HCT116 (cell line): ENCODE data around the gene RARB. TPM values are rescaled to one million over a fixed set of nuclear protein-coding genes. Genes with fewer than 3 reads are reported as not detected.

Source experiments
- ATAC-seq: fragments of 200-7000 bp; cut with Tn5 transposase; 2 replicates; pipeline ENCODE4 v1.9.1; 2020; ENCODE audit warnings: mild to moderate bottlenecking, moderate library complexity
- BruUV-seq: library from RNA; stranded (reverse); fragments of 400-500 nt; replicated peaks from 2 replicates; lab custom pipeline; 2021; lab: Mats Ljungman, UMichigan
- CTCF ChIA-PET: fragments of 300-600 bp; sonication (Branson Sonifier 250); formaldehyde crosslinking; loops from one replicate; lab custom pipeline; 2021; ENCODE audit warnings: antibody characterized with exemption; lab: Charles Lee
- POLR2A ChIA-PET: fragments of 300-600, 350-600 bp; sonication (Branson Sonifier 250); formaldehyde crosslinking; loops from one replicate; lab custom pipeline; 2021; ENCODE audit warnings: antibody characterized with exemption; lab: Charles Lee
- RAD21 ChIA-PET, 2 experiments: fragments of 300-600 bp; sonication (Branson Sonifier 250); formaldehyde crosslinking; loops; one replicate each; lab custom pipeline; 2023; ENCODE audit warnings: low total read pairs in 2 of 2; ENCODE audit not compliant: uncharacterized antibody in 2 of 2, unreplicated experiment in 2 of 2, low non-redundant PET in 1 of 2; lab: Charles Lee
- DNase-seq: peaks from one replicate; pipeline ENCODE4 v3.0.0-alpha.2; 2010; ENCODE audit warnings: low read depth, low spot score
- H2AFZ ChIP-seq: fragments of 200-600 bp; shearing (Covaris generic), sonication (generic); 2 replicates; pipeline ENCODE4 v1.6.1; 2017; ENCODE audit warnings: low read depth, mixed run types, mixed read lengths, antibody characterized with exemption, low read length; ENCODE audit not compliant: poor library complexity, severe bottlenecking
- H3K27ac ChIP-seq: 2 replicates; pipeline ENCODE4 v1.5.1; 2012; ENCODE audit warnings: low read depth, low read length
- H3K27me3 ChIP-seq: fragments of 200-600 bp; sonication (generic); 2 replicates; pipeline ENCODE4 v1.6.1; 2016; ENCODE audit warnings: mixed run types, low read length, mixed read lengths; ENCODE audit not compliant: insufficient read depth
- H3K36me3 ChIP-seq, 2 experiments: fragments of 200-500 bp in 1 of 2; fragments of 200-600 bp in 1 of 2; sonication (Bioruptor generic) in 1 of 2; sonication (generic) in 1 of 2; 2 replicates each; pipeline versions ENCODE4 v1.5.1 to v1.6.1; 2014 to 2016; ENCODE audit warnings: low read length in 2 of 2, inconsistent platforms in 1 of 2, mixed read lengths in 1 of 2, mixed run types in 1 of 2; ENCODE audit not compliant: insufficient read depth in 2 of 2, control insufficient read depth in 1 of 2
- H3K4me1 ChIP-seq, 2 experiments: fragments of 200-600 bp in 1 of 2; sonication (generic) in 1 of 2; 2 replicates each; pipeline versions ENCODE4 v1.5.1 to v1.6.1; 2012 to 2017; ENCODE audit warnings: low read length in 2 of 2, inconsistent platforms in 1 of 2, mild to moderate bottlenecking in 1 of 2, mixed read lengths in 1 of 2, mixed run types in 1 of 2, moderate library complexity in 1 of 2; ENCODE audit not compliant: insufficient read depth in 2 of 2, control insufficient read depth in 1 of 2
- H3K4me2 ChIP-seq: fragments of 200-600 bp; sonication (generic); 2 replicates; pipeline ENCODE4 v1.6.1; 2017; ENCODE audit warnings: mixed run types, low read length, mixed read lengths
- H3K4me3 ChIP-seq, 2 experiments: fragments of 200-600 bp in 1 of 2; sonication (generic) in 1 of 2; replicated peaks in 1 of 2; 2 replicates each; pipeline ENCODE4 v1.5.1; 2011 to 2016; ENCODE audit warnings: low read length in 2 of 2, control low read depth in 1 of 2, low read depth in 1 of 2, mild to moderate bottlenecking in 1 of 2, mixed read lengths in 1 of 2, mixed run types in 1 of 2
- H3K79me2 ChIP-seq: fragments of 200-600 bp; sonication (generic); 2 replicates; pipeline ENCODE4 v1.6.1; 2017; ENCODE audit warnings: mild to moderate bottlenecking, mixed run types, low read length, moderate library complexity, mixed read lengths; ENCODE audit not compliant: insufficient read depth
- H3K9ac ChIP-seq: fragments of 200-600 bp; sonication (generic); 2 replicates; pipeline ENCODE4 v1.6.1; 2016; ENCODE audit warnings: low read length, mixed read lengths
- H3K9me2 ChIP-seq: fragments of 200-600 bp; sonication (generic), shearing (Covaris generic); 2 replicates; pipeline ENCODE4 v1.6.1; 2017; ENCODE audit warnings: mixed run types, mild to moderate bottlenecking, moderate library complexity; ENCODE audit not compliant: insufficient read depth
- H3K9me3 ChIP-seq, 2 experiments: fragments of 200-500 bp in 1 of 2; fragments of 200-600 bp in 1 of 2; sonication (Bioruptor generic) in 1 of 2; sonication (generic) in 1 of 2; 2 replicates each; pipeline ENCODE4 v1.6.1; 2014 to 2017; ENCODE audit warnings: low read length in 2 of 2, mixed read lengths in 2 of 2, inconsistent platforms in 1 of 2, low read depth in 1 of 2, mild to moderate bottlenecking in 1 of 2, mixed run types in 1 of 2, moderate library complexity in 1 of 2; ENCODE audit not compliant: control insufficient read depth in 1 of 2, insufficient read depth in 1 of 2
- H4K20me1 ChIP-seq: fragments of 200-600 bp; sonication (generic), shearing (Covaris generic); 2 replicates; pipeline ENCODE4 v1.6.1; 2017; ENCODE audit warnings: mixed run types, mild to moderate bottlenecking, moderate library complexity; ENCODE audit not compliant: insufficient read depth
- CBX3 ChIP-seq: IDR thresholded peaks from 2 replicates; pipeline ENCODE4 v1.6.1; 2012; ENCODE audit warnings: low read depth
- CEBPB ChIP-seq: IDR thresholded peaks from 2 replicates; pipeline ENCODE4 v1.6.1; 2012; ENCODE audit warnings: low read depth
- EGR1 ChIP-seq: IDR thresholded peaks from 2 replicates; pipeline ENCODE4 v1.6.1; 2012; ENCODE audit warnings: low read depth
- ELF1 ChIP-seq: IDR thresholded peaks from 2 replicates; pipeline ENCODE4 v1.6.1; 2012; ENCODE audit warnings: low read depth, borderline replicate concordance
- EZH2 ChIP-seq: fragments of 200-600 bp; sonication (generic); IDR thresholded peaks from 2 replicates; pipeline ENCODE4 v1.6.1; 2017; ENCODE audit warnings: antibody characterized with exemption, mixed run types
- FOSL1 ChIP-seq: IDR thresholded peaks from 2 replicates; pipeline ENCODE4 v1.6.1; 2012; ENCODE audit warnings: low read depth
- JUND ChIP-seq: IDR thresholded peaks from 2 replicates; pipeline ENCODE4 v1.6.1; 2012
- POLR2A ChIP-seq: IDR thresholded peaks from 2 replicates; pipeline ENCODE4 v1.7.0; 2011; ENCODE audit warnings: borderline replicate concordance; ENCODE audit not compliant: insufficient read depth, insufficient read length; ENCODE audit errors: extremely low read depth
- POLR2AphosphoS5 ChIP-seq: IDR thresholded peaks from 2 replicates; pipeline ENCODE4 v1.6.1; 2011; ENCODE audit warnings: mild to moderate bottlenecking, low read depth, low read length, moderate library complexity
- RAD21 ChIP-seq: IDR thresholded peaks from 2 replicates; pipeline ENCODE4 v1.6.1; 2012; ENCODE audit warnings: low read depth, mild to moderate bottlenecking
- SIN3A ChIP-seq: IDR thresholded peaks from 2 replicates; pipeline ENCODE4 v1.6.1; 2012; ENCODE audit warnings: low read depth
- SRF ChIP-seq: IDR thresholded peaks from 2 replicates; pipeline ENCODE4 v1.6.1; 2012; ENCODE audit warnings: low read depth
- TCF7L2 ChIP-seq: IDR thresholded peaks from 2 replicates; pipeline ENCODE4 v1.7.0; 2011; ENCODE audit warnings: borderline replicate concordance, inconsistent platforms; ENCODE audit not compliant: insufficient read depth, insufficient read length; ENCODE audit errors: extremely low read depth
- YY1 ChIP-seq: IDR thresholded peaks from 2 replicates; pipeline ENCODE4 v1.6.1; 2011; ENCODE audit warnings: low read length, low read depth, moderate library complexity, mild to moderate bottlenecking; ENCODE audit not compliant: insufficient replicate concordance; ENCODE audit errors: extremely low read depth
- ZNF274 ChIP-seq: fragments of 200-500 bp; sonication (Bioruptor generic); IDR thresholded peaks from 2 replicates; pipeline ENCODE4 v1.6.1; 2014; ENCODE audit warnings: mild to moderate bottlenecking, low read depth, low read length, inconsistent platforms
- intact Hi-C: fragments of 100-400 bp; cut with micrococcal nuclease; formaldehyde crosslinking; loops from 2 replicates; pipeline ENCODE4 v1.10.0; 2022
- total RNA-seq: library from RNA; stranded (reverse); gene quantifications from one replicate; pipeline ENCODE4 v1.2.1, GENCODE V29; 2021; ENCODE audit not compliant: unreplicated experiment
- TF ChIP-seq, protein P1 (sequence below): IDR thresholded peaks from 2 replicates; pipeline ENCODE4 v1.6.1; 2012
- TF ChIP-seq, protein P2 (sequence below): IDR thresholded peaks from 2 replicates; pipeline ENCODE4 v1.6.1; 2011; ENCODE audit warnings: mild to moderate bottlenecking, low read length, moderate library complexity; ENCODE audit not compliant: insufficient replicate concordance; ENCODE audit errors: extremely low read depth
- TF ChIP-seq, protein P3 (sequence below): IDR thresholded peaks from 2 replicates; pipeline ENCODE4 v1.6.1; 2012
- TF ChIP-seq, protein P4 (sequence below), 3 experiments: fragments of 200-600 bp in 1 of 3; sonication (generic) in 1 of 3; IDR thresholded peaks in 2 of 3; conservative IDR thresholded peaks in 1 of 3; 2 replicates each; pipeline ENCODE4 v1.5.1; 2012 to 2017; ENCODE audit warnings: low read depth in 2 of 3, low read length in 2 of 3, antibody characterized with exemption in 1 of 3, borderline replicate concordance in 1 of 3, control low read depth in 1 of 3, mild to moderate bottlenecking in 1 of 3, mixed read lengths in 1 of 3, mixed run types in 1 of 3, moderate library complexity in 1 of 3; ENCODE audit not compliant: insufficient read depth in 1 of 3
- TF ChIP-seq, protein P5 (sequence below): IDR thresholded peaks from 2 replicates; pipeline ENCODE4 v1.6.1; 2012; ENCODE audit warnings: low read depth

RARB gene
- total RNA-seq, 1 experiment from 2014 or later, result not detected

DNA sequence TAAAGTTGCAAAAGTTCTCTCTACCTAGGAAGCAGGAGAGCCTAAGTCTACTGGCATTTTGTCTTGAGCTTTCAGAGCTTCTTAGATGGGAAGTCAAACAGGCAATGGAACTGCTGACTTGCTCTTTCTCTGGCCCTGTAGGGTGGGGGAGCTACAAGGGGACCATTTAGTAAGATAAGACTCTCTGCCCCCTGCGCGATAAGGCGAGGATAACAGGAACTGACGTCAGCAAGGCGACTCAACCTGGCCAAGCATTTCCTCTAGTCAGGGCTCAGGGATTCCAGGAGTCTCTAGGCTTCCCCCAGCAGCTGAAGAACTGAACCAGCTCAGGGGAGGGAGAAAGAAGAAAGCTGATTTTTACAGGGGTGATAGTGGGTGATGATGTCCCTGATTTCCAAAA is 5.8 kb downstream of the RARB start:
- Histone ChIP-seq H2AFZ (no peak overlapping the region), H4K20me1 (no peaks in the 10 kb centered on the region), H3K4me1 (no peaks in the 10 kb centered on the region), H3K4me2 (no peak overlapping the region), H3K4me3 (no peak overlapping the region)
- no TSS peak for BruUV-seq
- ATAC-seq, result no peak
- TF ChIP-seq ZNF274, result no peak
- no peak for TF ChIP-seq SRF
- no peak for TF ChIP-seq SIN3A
- TF ChIP-seq ELF1, result no peak
- TF ChIP-seq POLR2AphosphoS5, result no peak
- TF ChIP-seq, protein P1, sequence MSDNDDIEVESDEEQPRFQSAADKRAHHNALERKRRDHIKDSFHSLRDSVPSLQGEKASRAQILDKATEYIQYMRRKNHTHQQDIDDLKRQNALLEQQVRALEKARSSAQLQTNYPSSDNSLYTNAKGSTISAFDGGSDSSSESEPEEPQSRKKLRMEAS, result no peak
- no peak for TF ChIP-seq CBX3
- no peak for TF ChIP-seq YY1
- TF ChIP-seq, protein P2, sequence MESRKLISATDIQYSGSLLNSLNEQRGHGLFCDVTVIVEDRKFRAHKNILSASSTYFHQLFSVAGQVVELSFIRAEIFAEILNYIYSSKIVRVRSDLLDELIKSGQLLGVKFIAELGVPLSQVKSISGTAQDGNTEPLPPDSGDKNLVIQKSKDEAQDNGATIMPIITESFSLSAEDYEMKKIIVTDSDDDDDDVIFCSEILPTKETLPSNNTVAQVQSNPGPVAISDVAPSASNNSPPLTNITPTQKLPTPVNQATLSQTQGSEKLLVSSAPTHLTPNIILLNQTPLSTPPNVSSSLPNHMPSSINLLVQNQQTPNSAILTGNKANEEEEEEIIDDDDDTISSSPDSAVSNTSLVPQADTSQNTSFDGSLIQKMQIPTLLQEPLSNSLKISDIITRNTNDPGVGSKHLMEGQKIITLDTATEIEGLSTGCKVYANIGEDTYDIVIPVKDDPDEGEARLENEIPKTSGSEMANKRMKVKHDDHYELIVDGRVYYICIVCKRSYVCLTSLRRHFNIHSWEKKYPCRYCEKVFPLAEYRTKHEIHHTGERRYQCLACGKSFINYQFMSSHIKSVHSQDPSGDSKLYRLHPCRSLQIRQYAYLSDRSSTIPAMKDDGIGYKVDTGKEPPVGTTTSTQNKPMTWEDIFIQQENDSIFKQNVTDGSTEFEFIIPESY, result no peak
- TF ChIP-seq, protein P3, sequence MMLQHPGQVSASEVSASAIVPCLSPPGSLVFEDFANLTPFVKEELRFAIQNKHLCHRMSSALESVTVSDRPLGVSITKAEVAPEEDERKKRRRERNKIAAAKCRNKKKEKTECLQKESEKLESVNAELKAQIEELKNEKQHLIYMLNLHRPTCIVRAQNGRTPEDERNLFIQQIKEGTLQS, result no peak
- TF ChIP-seq EGR1, result no peak
- no peak for TF ChIP-seq CEBPB
- TF ChIP-seq RAD21, result no peak
- TF ChIP-seq, protein P4, sequence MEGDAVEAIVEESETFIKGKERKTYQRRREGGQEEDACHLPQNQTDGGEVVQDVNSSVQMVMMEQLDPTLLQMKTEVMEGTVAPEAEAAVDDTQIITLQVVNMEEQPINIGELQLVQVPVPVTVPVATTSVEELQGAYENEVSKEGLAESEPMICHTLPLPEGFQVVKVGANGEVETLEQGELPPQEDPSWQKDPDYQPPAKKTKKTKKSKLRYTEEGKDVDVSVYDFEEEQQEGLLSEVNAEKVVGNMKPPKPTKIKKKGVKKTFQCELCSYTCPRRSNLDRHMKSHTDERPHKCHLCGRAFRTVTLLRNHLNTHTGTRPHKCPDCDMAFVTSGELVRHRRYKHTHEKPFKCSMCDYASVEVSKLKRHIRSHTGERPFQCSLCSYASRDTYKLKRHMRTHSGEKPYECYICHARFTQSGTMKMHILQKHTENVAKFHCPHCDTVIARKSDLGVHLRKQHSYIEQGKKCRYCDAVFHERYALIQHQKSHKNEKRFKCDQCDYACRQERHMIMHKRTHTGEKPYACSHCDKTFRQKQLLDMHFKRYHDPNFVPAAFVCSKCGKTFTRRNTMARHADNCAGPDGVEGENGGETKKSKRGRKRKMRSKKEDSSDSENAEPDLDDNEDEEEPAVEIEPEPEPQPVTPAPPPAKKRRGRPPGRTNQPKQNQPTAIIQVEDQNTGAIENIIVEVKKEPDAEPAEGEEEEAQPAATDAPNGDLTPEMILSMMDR (IDR thresholded peaks at IDR 0.05 in 2 of 3, conservative IDR thresholded peaks at IDR 0.05 in 1 of 3; ENCODE audit: borderline replicate concordance in 1 of 3, insufficient read depth in 1 of 3, low read depth in 2 of 3, low read length in 2 of 3), result no peak
- no peak for TF ChIP-seq POLR2A
- no peak for TF ChIP-seq EZH2
- TF ChIP-seq FOSL1, result no peak
- TF ChIP-seq, protein P5, sequence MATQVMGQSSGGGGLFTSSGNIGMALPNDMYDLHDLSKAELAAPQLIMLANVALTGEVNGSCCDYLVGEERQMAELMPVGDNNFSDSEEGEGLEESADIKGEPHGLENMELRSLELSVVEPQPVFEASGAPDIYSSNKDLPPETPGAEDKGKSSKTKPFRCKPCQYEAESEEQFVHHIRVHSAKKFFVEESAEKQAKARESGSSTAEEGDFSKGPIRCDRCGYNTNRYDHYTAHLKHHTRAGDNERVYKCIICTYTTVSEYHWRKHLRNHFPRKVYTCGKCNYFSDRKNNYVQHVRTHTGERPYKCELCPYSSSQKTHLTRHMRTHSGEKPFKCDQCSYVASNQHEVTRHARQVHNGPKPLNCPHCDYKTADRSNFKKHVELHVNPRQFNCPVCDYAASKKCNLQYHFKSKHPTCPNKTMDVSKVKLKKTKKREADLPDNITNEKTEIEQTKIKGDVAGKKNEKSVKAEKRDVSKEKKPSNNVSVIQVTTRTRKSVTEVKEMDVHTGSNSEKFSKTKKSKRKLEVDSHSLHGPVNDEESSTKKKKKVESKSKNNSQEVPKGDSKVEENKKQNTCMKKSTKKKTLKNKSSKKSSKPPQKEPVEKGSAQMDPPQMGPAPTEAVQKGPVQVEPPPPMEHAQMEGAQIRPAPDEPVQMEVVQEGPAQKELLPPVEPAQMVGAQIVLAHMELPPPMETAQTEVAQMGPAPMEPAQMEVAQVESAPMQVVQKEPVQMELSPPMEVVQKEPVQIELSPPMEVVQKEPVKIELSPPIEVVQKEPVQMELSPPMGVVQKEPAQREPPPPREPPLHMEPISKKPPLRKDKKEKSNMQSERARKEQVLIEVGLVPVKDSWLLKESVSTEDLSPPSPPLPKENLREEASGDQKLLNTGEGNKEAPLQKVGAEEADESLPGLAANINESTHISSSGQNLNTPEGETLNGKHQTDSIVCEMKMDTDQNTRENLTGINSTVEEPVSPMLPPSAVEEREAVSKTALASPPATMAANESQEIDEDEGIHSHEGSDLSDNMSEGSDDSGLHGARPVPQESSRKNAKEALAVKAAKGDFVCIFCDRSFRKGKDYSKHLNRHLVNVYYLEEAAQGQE, result no peak
- TF ChIP-seq TCF7L2, result no peak
- no peak for TF ChIP-seq JUND
- TF ChIP-seq, all 23 proteins: peak for 0
- no peak overlapping the region for H3K9ac ChIP-seq
- ChIA-PET CTCF (no interaction called here), RAD21 (no interaction called here), POLR2A (no interaction called here)
- no peaks in the 10 kb centered on the region for H3K9me3 ChIP-seq
- no peak for DNase-seq
- H3K9me2 ChIP-seq, result no peaks in the 10 kb centered on the region
- H3K36me3 ChIP-seq, result no peaks in the 10 kb centered on the region
- peaks cover 87% of the 10 kb centered on the region for H3K27me3 ChIP-seq
- intact Hi-C loops, result no loop called here
- no peak overlapping the region for H3K27ac ChIP-seq
- H3K79me2 ChIP-seq, result no peaks in the 10 kb centered on the region
